Ovary (tissue), 9 donors: Measurements from ENCODE around the gene ADRB1. TPM values are rescaled to one million over a fixed set of nuclear protein-coding genes. Genes with fewer than 3 reads are reported as not detected.

ENCODE experiments used
- DNase-seq, 5 donors: peaks; one replicate each; pipeline ENCODE4 v3.0.0-alpha.2; 2019 to 2020
- H3K27ac ChIP-seq, 2 donors: fragments of 200-600 bp; one replicate each; pipeline versions ENCODE4 v1.5.1 to v1.8.0; 2019 to 2022
- H3K27me3 ChIP-seq: fragments of 200-600 bp; one replicate; pipeline ENCODE4 v1.8.0; 2022
- H3K36me3 ChIP-seq: fragments of 200-600 bp; sonication (generic); one replicate; pipeline ENCODE4 v1.5.1; 2019
- H3K4me1 ChIP-seq: one replicate; pipeline ENCODE4 v1.8.1; 2013; ENCODE audit warnings: mild to moderate bottlenecking, moderate library complexity; ENCODE audit not compliant: insufficient read depth
- H3K4me3 ChIP-seq: fragments of 200-600 bp; sonication (generic); one replicate; pipeline ENCODE4 v1.5.1; 2017
- H3K9me3 ChIP-seq, 2 donors: fragments of 200-600 bp in 1 of 2; sonication (generic) in 1 of 2; one replicate each; pipeline versions ENCODE4 v1.5.1 to v1.8.1; 2013 to 2019; ENCODE audit warnings: mild to moderate bottlenecking in 1 of 2, moderate library complexity in 1 of 2
- EP300 ChIP-seq: sonication (generic); formaldehyde crosslinking; IDR thresholded peaks from one replicate; pipeline ENCODE4 v1.6.1; 2017; ENCODE audit warnings: antibody characterized with exemption
- POLR2A ChIP-seq: fragments of 450-650 bp; IDR thresholded peaks from one replicate; pipeline ENCODE4 v1.6.1; 2017; ENCODE audit warnings: antibody characterized with exemption, mild to moderate bottlenecking, moderate library complexity
- WGBS, 3 donors: extraction: QIAGEN DNeasy Blood & Tissue Kit in 1 of 3; methylation state at CpG; one replicate each; pipeline versions ENCODE4 v1.1.5 to v1.1.7; 2013 to 2017; 5-methylcytosine and 5-hydroxymethylcytosine counted together
- intact Hi-C, 4 donors: fragments of 100-400 bp; cut with DNase I; formaldehyde crosslinking; loops; one replicate each; pipeline versions ENCODE4 v1.11.0 to v1.15.1; 2022 to 2023
- polyA plus RNA-seq, 2 donors: library from polyadenylated mRNA; stranded (reverse); fragments of 200-250 nt in 1 of 2; fragments of 350-450 nt in 1 of 2; fragmentation: Illumina TruSeq in 1 of 2; extraction: RNeasy Lipid Tissue Mini Kit (QIAGEN cat#74804) in 1 of 2; gene quantifications; one replicate each; pipeline ENCODE4 v1.2.3, GENCODE V29; 2013 to 2014
- total RNA-seq, 7 donors: library from RNA; depleted of rRNA in 2 of 7; stranded (reverse); fragments of >200 nt in 2 of 7; fragmentation: NEBNext Ultra II Directional in 3 of 7; extraction: Animal tissue kit (Norgen Biotek cat#: 25700) in 3 of 7; gene quantifications; one replicate each; pipeline versions ENCODE4 v1.1.0 to v1.2.4, GENCODE V29; 2016 to 2023
- TF ChIP-seq, protein P1 (sequence below), 3 donors: fragments of 450-650 bp in 2 of 3; fragments of 200-600 bp in 1 of 3; IDR thresholded peaks; one replicate each; pipeline versions ENCODE4 v1.5.1 to v1.8.0; 2016 to 2022; ENCODE audit warnings: antibody characterized with exemption in 3 of 3, mild to moderate bottlenecking in 1 of 3
- donor health status: DM: no; HTN: no; CAD: no; lungs with moderate emphysema.
- donor health status: DM: no; HTN: no; CAD: no.
- donor health status: Bipolar disorder and iron deficiency.
- donor health status: DM: yes; HTN: yes; CAD: no.
- donor health status: DM: no; HTN: no; CAD: no.
- donor health status: DM: yes; HTN: yes; CAD: no.

The ADRB1 gene
- total and polyA plus RNA-seq, 9 donors: 0.13 to 1.1 (median 0.23) TPM; not detected in 3

DNA sequence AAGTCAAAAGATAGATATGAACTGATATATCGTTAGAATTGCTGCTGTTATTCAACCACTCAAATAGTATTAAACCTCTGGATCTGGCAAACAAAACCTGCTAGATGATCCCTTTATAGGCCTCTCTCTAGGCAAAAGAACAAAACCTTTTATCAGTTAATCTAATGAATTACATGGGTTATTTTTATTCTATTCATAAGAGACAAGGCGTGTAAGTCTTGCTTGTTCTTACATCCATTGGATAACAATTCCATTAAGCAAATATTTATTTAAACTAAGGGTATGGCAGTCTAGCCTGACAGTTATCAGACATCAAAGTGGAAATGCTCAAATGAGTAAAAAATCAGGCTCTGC lies 16.6 kb upstream of the ADRB1 start:
- TF ChIP-seq EP300 (no peak), POLR2A (no peak)
- TF ChIP-seq, protein P1, sequence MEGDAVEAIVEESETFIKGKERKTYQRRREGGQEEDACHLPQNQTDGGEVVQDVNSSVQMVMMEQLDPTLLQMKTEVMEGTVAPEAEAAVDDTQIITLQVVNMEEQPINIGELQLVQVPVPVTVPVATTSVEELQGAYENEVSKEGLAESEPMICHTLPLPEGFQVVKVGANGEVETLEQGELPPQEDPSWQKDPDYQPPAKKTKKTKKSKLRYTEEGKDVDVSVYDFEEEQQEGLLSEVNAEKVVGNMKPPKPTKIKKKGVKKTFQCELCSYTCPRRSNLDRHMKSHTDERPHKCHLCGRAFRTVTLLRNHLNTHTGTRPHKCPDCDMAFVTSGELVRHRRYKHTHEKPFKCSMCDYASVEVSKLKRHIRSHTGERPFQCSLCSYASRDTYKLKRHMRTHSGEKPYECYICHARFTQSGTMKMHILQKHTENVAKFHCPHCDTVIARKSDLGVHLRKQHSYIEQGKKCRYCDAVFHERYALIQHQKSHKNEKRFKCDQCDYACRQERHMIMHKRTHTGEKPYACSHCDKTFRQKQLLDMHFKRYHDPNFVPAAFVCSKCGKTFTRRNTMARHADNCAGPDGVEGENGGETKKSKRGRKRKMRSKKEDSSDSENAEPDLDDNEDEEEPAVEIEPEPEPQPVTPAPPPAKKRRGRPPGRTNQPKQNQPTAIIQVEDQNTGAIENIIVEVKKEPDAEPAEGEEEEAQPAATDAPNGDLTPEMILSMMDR (IDR thresholded peaks at IDR 0.05): no peak
- Histone ChIP-seq H3K36me3 (no peaks in the 10 kb centered on the region), H3K27ac (no peak overlapping the region), H3K27me3 (no peaks in the 10 kb centered on the region), H3K4me1 (peaks cover 2% of the 10 kb centered on the region), H3K9me3 (no peaks in the 10 kb centered on the region), H3K4me3 (no peak overlapping the region)
- WGBS, 3 donors: 54 to 77% (median 62%) methylated on average over 2 of the region's 2 CpGs
- DNase-seq: no peak
- intact Hi-C loops: no loop called here

DNA sequence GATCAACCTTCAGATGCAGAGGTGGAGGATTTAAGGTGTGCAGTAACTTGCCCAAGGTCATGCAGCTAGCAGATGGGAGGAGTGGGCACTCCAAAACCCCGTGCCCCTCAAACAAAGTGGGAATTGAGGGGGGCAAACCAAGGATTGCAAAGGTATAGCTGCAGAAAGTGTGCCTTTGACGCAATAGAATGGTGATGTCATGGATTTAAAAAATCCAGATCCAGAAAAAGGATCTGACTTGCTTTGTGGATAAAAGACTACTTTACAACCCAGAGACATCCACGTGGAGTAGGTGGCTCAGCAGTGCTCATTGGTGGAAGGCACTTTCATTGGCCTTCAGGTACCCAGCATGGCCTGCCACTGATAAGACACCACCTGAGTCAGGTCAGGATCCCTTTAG lies 15.7 kb upstream of the ADRB1 start:
- Histone ChIP-seq H3K4me1 (no peaks in the 10 kb centered on the region), H3K27ac (no peak overlapping the region), H3K27me3 (no peaks in the 10 kb centered on the region), H3K4me3 (no peak overlapping the region), H3K9me3 (no peaks in the 10 kb centered on the region), H3K36me3 (no peaks in the 10 kb centered on the region)
- intact Hi-C loops: no loop called here
- DNase-seq: no peak
- TF ChIP-seq EP300: no peak
- TF ChIP-seq POLR2A: no peak
- TF ChIP-seq, protein P1 (IDR thresholded peaks at IDR 0.05): no peak
- WGBS, 3 donors: 53 to 72% (median 62%) methylated on average over 3 of the region's 3 CpGs

- no peak for TF ChIP-seq POLR2A
- TF ChIP-seq EP300: no peak
- TF ChIP-seq, protein P1 (IDR thresholded peaks at IDR 0.05): no peak
- H3K4me1 ChIP-seq: no peaks in the 10 kb centered on the region
- no peak for DNase-seq
- H3K9me3 ChIP-seq: no peaks in the 10 kb centered on the region
- 86 to 94% (median 94%) methylated on average over 4 of the region's 4 CpGs for WGBS, 3 donors
- no peak overlapping the region for H3K4me3 ChIP-seq
- H3K27ac ChIP-seq: no peak overlapping the region
- H3K27me3 ChIP-seq: no peaks in the 10 kb centered on the region
- H3K36me3 ChIP-seq: no peaks in the 10 kb centered on the region
- intact Hi-C loops: no loop called here
Measured at GRCh38 chr10:114028425-114028824, 15.2 kb upstream of the ADRB1 start.

DNA sequence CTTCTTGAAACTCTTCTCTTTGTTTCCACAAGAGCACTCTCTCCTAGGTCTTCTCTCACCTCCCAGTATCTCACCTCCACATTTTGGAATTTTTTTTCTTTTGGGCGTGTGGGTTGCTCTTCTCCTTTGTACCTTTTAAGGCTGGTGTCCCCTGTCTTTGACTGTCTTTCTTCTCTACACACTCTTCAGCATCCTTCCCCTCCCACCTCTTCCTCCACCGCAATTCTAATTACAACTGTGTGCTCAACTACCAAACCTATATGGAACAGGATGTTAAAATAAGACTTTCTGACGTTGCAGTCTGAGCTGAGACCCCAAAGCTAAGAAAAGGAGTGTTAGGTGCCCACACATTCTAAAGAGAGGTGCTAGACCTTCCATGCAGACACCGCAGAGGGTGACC lies 14.0 kb upstream of the ADRB1 start:
- Histone ChIP-seq H3K27ac (no peak overlapping the region), H3K27me3 (no peaks in the 10 kb centered on the region), H3K4me1 (no peaks in the 10 kb centered on the region), H3K9me3 (no peaks in the 10 kb centered on the region), H3K36me3 (no peaks in the 10 kb centered on the region), H3K4me3 (no peak overlapping the region)
- DNase-seq: no peak
- no peak for TF ChIP-seq EP300
- no peak for TF ChIP-seq POLR2A
- TF ChIP-seq, protein P1 (IDR thresholded peaks at IDR 0.05): no peak
- intact Hi-C loops: no loop called here
- 73 to 77% (median 74%) methylated on average over 4 of the region's 4 CpGs for WGBS, 3 donors

DNA sequence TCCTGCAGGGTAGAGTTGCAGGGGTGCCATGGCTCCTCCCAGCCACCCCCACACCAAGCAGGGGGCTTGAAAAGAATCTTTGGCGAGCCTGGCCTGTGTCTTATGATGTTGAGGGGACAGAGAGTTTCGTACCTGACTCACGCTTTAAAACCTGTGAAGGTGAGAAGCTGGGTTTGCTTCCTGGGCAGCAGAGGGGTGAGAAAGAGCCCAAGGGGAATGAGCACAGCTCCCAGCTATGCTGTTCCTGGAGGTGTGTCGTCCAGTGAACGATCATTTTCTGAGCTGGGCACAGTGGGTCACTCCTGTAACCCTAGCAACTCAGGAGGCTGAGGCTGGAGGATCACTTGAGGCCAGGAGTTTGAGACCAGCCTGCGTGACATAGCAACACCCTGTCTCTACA lies 13.5 kb upstream of the ADRB1 start:
- Histone ChIP-seq H3K27me3 (no peaks in the 10 kb centered on the region), H3K36me3 (no peaks in the 10 kb centered on the region), H3K4me3 (no peak overlapping the region), H3K4me1 (no peaks in the 10 kb centered on the region), H3K9me3 (no peaks in the 10 kb centered on the region), H3K27ac (no peak overlapping the region)
- 86 to 90% (median 88%) methylated on average over 6 of the region's 6 CpGs for WGBS, 3 donors
- no peak for DNase-seq
- TF ChIP-seq POLR2A (no peak), EP300 (no peak)
- TF ChIP-seq, protein P1 (IDR thresholded peaks at IDR 0.05): no peak
- intact Hi-C loops: no loop called here
